HCT116 (cell line): Measurements from ENCODE around the gene WNT2. TPM values are rescaled to one million over a fixed set of nuclear protein-coding genes. Genes with fewer than 3 reads are reported as not detected.

Experiments
- ATAC-seq: fragments of 200-7000 bp; cut with Tn5 transposase; 2 replicates; pipeline ENCODE4 v1.9.1; 2020; ENCODE audit warnings: mild to moderate bottlenecking, moderate library complexity
- BruUV-seq: library from RNA; stranded (reverse); fragments of 400-500 nt; replicated peaks from 2 replicates; lab custom pipeline; 2021; lab: Mats Ljungman, UMichigan
- CTCF ChIA-PET: fragments of 300-600 bp; sonication (Branson Sonifier 250); formaldehyde crosslinking; loops from one replicate; lab custom pipeline; 2021; ENCODE audit warnings: antibody characterized with exemption; lab: Charles Lee
- POLR2A ChIA-PET: fragments of 300-600, 350-600 bp; sonication (Branson Sonifier 250); formaldehyde crosslinking; loops from one replicate; lab custom pipeline; 2021; ENCODE audit warnings: antibody characterized with exemption; lab: Charles Lee
- RAD21 ChIA-PET, 2 experiments: fragments of 300-600 bp; sonication (Branson Sonifier 250); formaldehyde crosslinking; loops; one replicate each; lab custom pipeline; 2023; ENCODE audit warnings: low total read pairs in 2 of 2; ENCODE audit not compliant: uncharacterized antibody in 2 of 2, unreplicated experiment in 2 of 2, low non-redundant PET in 1 of 2; lab: Charles Lee
- DNase-seq: peaks from one replicate; pipeline ENCODE4 v3.0.0-alpha.2; 2010; ENCODE audit warnings: low read depth, low spot score
- H2AFZ ChIP-seq: fragments of 200-600 bp; shearing (Covaris generic), sonication (generic); 2 replicates; pipeline ENCODE4 v1.6.1; 2017; ENCODE audit warnings: low read depth, mixed run types, mixed read lengths, antibody characterized with exemption, low read length; ENCODE audit not compliant: poor library complexity, severe bottlenecking
- H3K27ac ChIP-seq: 2 replicates; pipeline ENCODE4 v1.5.1; 2012; ENCODE audit warnings: low read depth, low read length
- H3K27me3 ChIP-seq: fragments of 200-600 bp; sonication (generic); 2 replicates; pipeline ENCODE4 v1.6.1; 2016; ENCODE audit warnings: mixed run types, low read length, mixed read lengths; ENCODE audit not compliant: insufficient read depth
- H3K36me3 ChIP-seq, 2 experiments: fragments of 200-500 bp in 1 of 2; fragments of 200-600 bp in 1 of 2; sonication (Bioruptor generic) in 1 of 2; sonication (generic) in 1 of 2; 2 replicates each; pipeline versions ENCODE4 v1.5.1 to v1.6.1; 2014 to 2016; ENCODE audit warnings: low read length in 2 of 2, inconsistent platforms in 1 of 2, mixed read lengths in 1 of 2, mixed run types in 1 of 2; ENCODE audit not compliant: insufficient read depth in 2 of 2, control insufficient read depth in 1 of 2
- H3K4me1 ChIP-seq, 2 experiments: fragments of 200-600 bp in 1 of 2; sonication (generic) in 1 of 2; 2 replicates each; pipeline versions ENCODE4 v1.5.1 to v1.6.1; 2012 to 2017; ENCODE audit warnings: low read length in 2 of 2, inconsistent platforms in 1 of 2, mild to moderate bottlenecking in 1 of 2, mixed read lengths in 1 of 2, mixed run types in 1 of 2, moderate library complexity in 1 of 2; ENCODE audit not compliant: insufficient read depth in 2 of 2, control insufficient read depth in 1 of 2
- H3K4me2 ChIP-seq: fragments of 200-600 bp; sonication (generic); 2 replicates; pipeline ENCODE4 v1.6.1; 2017; ENCODE audit warnings: mixed run types, low read length, mixed read lengths
- H3K4me3 ChIP-seq, 2 experiments: fragments of 200-600 bp in 1 of 2; sonication (generic) in 1 of 2; replicated peaks in 1 of 2; 2 replicates each; pipeline ENCODE4 v1.5.1; 2011 to 2016; ENCODE audit warnings: low read length in 2 of 2, control low read depth in 1 of 2, low read depth in 1 of 2, mild to moderate bottlenecking in 1 of 2, mixed read lengths in 1 of 2, mixed run types in 1 of 2
- H3K79me2 ChIP-seq: fragments of 200-600 bp; sonication (generic); 2 replicates; pipeline ENCODE4 v1.6.1; 2017; ENCODE audit warnings: mild to moderate bottlenecking, mixed run types, low read length, moderate library complexity, mixed read lengths; ENCODE audit not compliant: insufficient read depth
- H3K9ac ChIP-seq: fragments of 200-600 bp; sonication (generic); 2 replicates; pipeline ENCODE4 v1.6.1; 2016; ENCODE audit warnings: low read length, mixed read lengths
- H3K9me2 ChIP-seq: fragments of 200-600 bp; sonication (generic), shearing (Covaris generic); 2 replicates; pipeline ENCODE4 v1.6.1; 2017; ENCODE audit warnings: mixed run types, mild to moderate bottlenecking, moderate library complexity; ENCODE audit not compliant: insufficient read depth
- H3K9me3 ChIP-seq, 2 experiments: fragments of 200-500 bp in 1 of 2; fragments of 200-600 bp in 1 of 2; sonication (Bioruptor generic) in 1 of 2; sonication (generic) in 1 of 2; 2 replicates each; pipeline ENCODE4 v1.6.1; 2014 to 2017; ENCODE audit warnings: low read length in 2 of 2, mixed read lengths in 2 of 2, inconsistent platforms in 1 of 2, low read depth in 1 of 2, mild to moderate bottlenecking in 1 of 2, mixed run types in 1 of 2, moderate library complexity in 1 of 2; ENCODE audit not compliant: control insufficient read depth in 1 of 2, insufficient read depth in 1 of 2
- H4K20me1 ChIP-seq: fragments of 200-600 bp; sonication (generic), shearing (Covaris generic); 2 replicates; pipeline ENCODE4 v1.6.1; 2017; ENCODE audit warnings: mixed run types, mild to moderate bottlenecking, moderate library complexity; ENCODE audit not compliant: insufficient read depth
- EGR1 ChIP-seq: IDR thresholded peaks from 2 replicates; pipeline ENCODE4 v1.6.1; 2012; ENCODE audit warnings: low read depth
- EZH2phosphoT487 ChIP-seq: fragments of 200-600 bp; IDR thresholded peaks from 2 replicates; pipeline ENCODE4 v1.6.1; 2018; ENCODE audit warnings: antibody characterized with exemption, borderline replicate concordance
- JUND ChIP-seq: IDR thresholded peaks from 2 replicates; pipeline ENCODE4 v1.6.1; 2012
- RAD21 ChIP-seq: IDR thresholded peaks from 2 replicates; pipeline ENCODE4 v1.6.1; 2012; ENCODE audit warnings: low read depth, mild to moderate bottlenecking
- SP1 ChIP-seq: IDR thresholded peaks from 2 replicates; pipeline ENCODE4 v1.6.1; 2012; ENCODE audit warnings: low read depth
- SRF ChIP-seq: IDR thresholded peaks from 2 replicates; pipeline ENCODE4 v1.6.1; 2012; ENCODE audit warnings: low read depth
- ZFX ChIP-seq: fragments of 450-650 bp; IDR thresholded peaks from 2 replicates; pipeline ENCODE4 v1.6.1; 2017
- ZNF274 ChIP-seq: fragments of 200-500 bp; sonication (Bioruptor generic); IDR thresholded peaks from 2 replicates; pipeline ENCODE4 v1.6.1; 2014; ENCODE audit warnings: mild to moderate bottlenecking, low read depth, low read length, inconsistent platforms
- intact Hi-C: fragments of 100-400 bp; cut with micrococcal nuclease; formaldehyde crosslinking; loops from 2 replicates; pipeline ENCODE4 v1.10.0; 2022
- total RNA-seq: library from RNA; stranded (reverse); gene quantifications from one replicate; pipeline ENCODE4 v1.2.1, GENCODE V29; 2021; ENCODE audit not compliant: unreplicated experiment
- TF ChIP-seq, protein P1 (sequence below), 3 experiments: fragments of 200-600 bp in 1 of 3; sonication (generic) in 1 of 3; IDR thresholded peaks in 2 of 3; conservative IDR thresholded peaks in 1 of 3; 2 replicates each; pipeline ENCODE4 v1.5.1; 2012 to 2017; ENCODE audit warnings: low read depth in 2 of 3, low read length in 2 of 3, antibody characterized with exemption in 1 of 3, borderline replicate concordance in 1 of 3, control low read depth in 1 of 3, mild to moderate bottlenecking in 1 of 3, mixed read lengths in 1 of 3, mixed run types in 1 of 3, moderate library complexity in 1 of 3; ENCODE audit not compliant: insufficient read depth in 1 of 3
- TF ChIP-seq, protein P2 (sequence below): IDR thresholded peaks from 2 replicates; pipeline ENCODE4 v1.6.1; 2011; ENCODE audit warnings: mild to moderate bottlenecking, low read length, moderate library complexity; ENCODE audit not compliant: insufficient replicate concordance; ENCODE audit errors: extremely low read depth

Gene WNT2
- total RNA-seq, 1 experiment from 2014 or later, result 0.12 TPM

DNA sequence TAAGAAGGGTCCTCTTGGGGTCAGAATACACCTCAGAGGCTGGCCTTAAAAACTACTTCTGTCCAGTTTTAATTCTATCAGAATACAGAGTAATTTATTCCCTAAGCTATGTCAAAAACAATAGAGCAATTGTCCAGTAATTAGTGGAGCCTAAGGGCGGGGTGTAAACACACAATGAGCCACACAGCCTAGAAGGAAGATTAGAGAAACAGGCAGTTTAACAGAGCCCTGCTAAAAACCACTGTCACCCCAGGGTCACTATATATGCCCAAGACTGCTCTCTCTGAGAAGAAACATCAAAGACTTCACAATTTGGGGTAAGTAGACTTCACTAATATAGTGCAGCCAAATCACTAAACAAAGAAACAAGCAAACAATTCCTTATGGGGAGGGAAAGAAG is 27.2 kb upstream of the WNT2 start:
- CTCF ChIA-PET, result no interaction called here
- Histone ChIP-seq H3K27me3 (no peaks in the 10 kb centered on the region), H3K79me2 (no peaks in the 10 kb centered on the region), H3K27ac (no peak overlapping the region), H3K9me3 (no peaks in the 10 kb centered on the region), H3K36me3 (no peaks in the 10 kb centered on the region), H3K4me3 (no peak overlapping the region), H3K9ac (no peak overlapping the region), H3K4me2 (0 out of 2 replicates have a peak overlapping the region, but pooled peaks have one; percentile 3), H3K4me1 (peaks cover 2 to 11% of the 10 kb centered on the region in 2 experiments; a peak in 2 of 4 replicates), H2AFZ (no peak overlapping the region), H4K20me1 (no peaks in the 10 kb centered on the region), H3K9me2 (no peaks in the 10 kb centered on the region)
- peak; percentile 88 for ATAC-seq
- intact Hi-C loops, result no loop called here
- DNase-seq, result peak; percentile 26
- POLR2A ChIA-PET, result no interaction called here
- no peak for TF ChIP-seq ZFX
- TF ChIP-seq EGR1, result no peak
- TF ChIP-seq RAD21, result no peak
- TF ChIP-seq, protein P1, sequence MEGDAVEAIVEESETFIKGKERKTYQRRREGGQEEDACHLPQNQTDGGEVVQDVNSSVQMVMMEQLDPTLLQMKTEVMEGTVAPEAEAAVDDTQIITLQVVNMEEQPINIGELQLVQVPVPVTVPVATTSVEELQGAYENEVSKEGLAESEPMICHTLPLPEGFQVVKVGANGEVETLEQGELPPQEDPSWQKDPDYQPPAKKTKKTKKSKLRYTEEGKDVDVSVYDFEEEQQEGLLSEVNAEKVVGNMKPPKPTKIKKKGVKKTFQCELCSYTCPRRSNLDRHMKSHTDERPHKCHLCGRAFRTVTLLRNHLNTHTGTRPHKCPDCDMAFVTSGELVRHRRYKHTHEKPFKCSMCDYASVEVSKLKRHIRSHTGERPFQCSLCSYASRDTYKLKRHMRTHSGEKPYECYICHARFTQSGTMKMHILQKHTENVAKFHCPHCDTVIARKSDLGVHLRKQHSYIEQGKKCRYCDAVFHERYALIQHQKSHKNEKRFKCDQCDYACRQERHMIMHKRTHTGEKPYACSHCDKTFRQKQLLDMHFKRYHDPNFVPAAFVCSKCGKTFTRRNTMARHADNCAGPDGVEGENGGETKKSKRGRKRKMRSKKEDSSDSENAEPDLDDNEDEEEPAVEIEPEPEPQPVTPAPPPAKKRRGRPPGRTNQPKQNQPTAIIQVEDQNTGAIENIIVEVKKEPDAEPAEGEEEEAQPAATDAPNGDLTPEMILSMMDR (IDR thresholded peaks at IDR 0.05 in 2 of 3, conservative IDR thresholded peaks at IDR 0.05 in 1 of 3; ENCODE audit: borderline replicate concordance in 1 of 3, insufficient read depth in 1 of 3, low read depth in 2 of 3, low read length in 2 of 3), result no peak
- TF ChIP-seq ZNF274, result no peak
- no peak; the same call in 1 of the 2 replicates for TF ChIP-seq JUND
- TF ChIP-seq EZH2phosphoT487, result no peak
- TF ChIP-seq, protein P2, sequence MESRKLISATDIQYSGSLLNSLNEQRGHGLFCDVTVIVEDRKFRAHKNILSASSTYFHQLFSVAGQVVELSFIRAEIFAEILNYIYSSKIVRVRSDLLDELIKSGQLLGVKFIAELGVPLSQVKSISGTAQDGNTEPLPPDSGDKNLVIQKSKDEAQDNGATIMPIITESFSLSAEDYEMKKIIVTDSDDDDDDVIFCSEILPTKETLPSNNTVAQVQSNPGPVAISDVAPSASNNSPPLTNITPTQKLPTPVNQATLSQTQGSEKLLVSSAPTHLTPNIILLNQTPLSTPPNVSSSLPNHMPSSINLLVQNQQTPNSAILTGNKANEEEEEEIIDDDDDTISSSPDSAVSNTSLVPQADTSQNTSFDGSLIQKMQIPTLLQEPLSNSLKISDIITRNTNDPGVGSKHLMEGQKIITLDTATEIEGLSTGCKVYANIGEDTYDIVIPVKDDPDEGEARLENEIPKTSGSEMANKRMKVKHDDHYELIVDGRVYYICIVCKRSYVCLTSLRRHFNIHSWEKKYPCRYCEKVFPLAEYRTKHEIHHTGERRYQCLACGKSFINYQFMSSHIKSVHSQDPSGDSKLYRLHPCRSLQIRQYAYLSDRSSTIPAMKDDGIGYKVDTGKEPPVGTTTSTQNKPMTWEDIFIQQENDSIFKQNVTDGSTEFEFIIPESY, result no peak
- no peak for TF ChIP-seq SRF
- no peak; the same call in 1 of the 2 replicates for TF ChIP-seq SP1
- RAD21 ChIA-PET, result no interaction called here
- BruUV-seq, result no TSS peak
